HepG2 (cell line): ENCODE data around the gene ARHGAP10.

Source experiments
- GATA4 ChIP-seq: sonication (generic); IDR thresholded peaks from 2 replicates; pipeline ENCODE4 v1.6.1; 2016; ENCODE audit warnings: antibody characterized with exemption, low read depth, borderline replicate concordance
- GLI4 ChIP-seq: sonication (generic); formaldehyde crosslinking; IDR thresholded peaks from 2 replicates; pipeline ENCODE4 v1.5.1; 2020; ENCODE audit warnings: missing genetic modification reagents, mild to moderate bottlenecking, moderate library complexity, borderline replicate concordance
- MTF1 ChIP-seq: sonication (generic); formaldehyde crosslinking; IDR thresholded peaks from 2 replicates; pipeline ENCODE4 v1.5.0; 2020; ENCODE audit warnings: missing genetic modification reagents
- POGZ ChIP-seq: sonication (generic); formaldehyde crosslinking; IDR thresholded peaks from 2 replicates; pipeline ENCODE4 v1.4.0; 2020; ENCODE audit warnings: mild to moderate bottlenecking, missing genetic modification reagents
- POLR2A ChIP-seq, 2 experiments: IDR thresholded peaks; 2 replicates each; pipeline ENCODE4 v1.6.1; 2011; ENCODE audit warnings: low read depth in 2 of 2, low read length in 2 of 2, mild to moderate bottlenecking in 1 of 2, moderate library complexity in 1 of 2; ENCODE audit not compliant: insufficient read depth in 1 of 2
- SMAD1 ChIP-seq: sonication (generic); formaldehyde crosslinking; IDR thresholded peaks from 2 replicates; pipeline ENCODE4 v1.4.0; 2020; ENCODE audit warnings: missing genetic modification reagents, low read depth, mild to moderate bottlenecking, borderline replicate concordance
- SRF ChIP-seq: IDR thresholded peaks from 2 replicates; pipeline ENCODE4 v1.6.1; 2011; ENCODE audit warnings: mild to moderate bottlenecking, low read depth, low read length, moderate library complexity
- ZNF644 ChIP-seq: IDR thresholded peaks from 2 replicates; pipeline ENCODE4 v1.6.1; 2016; ENCODE audit warnings: low read depth
- TF ChIP-seq, protein P1 (sequence below): sonication (generic); formaldehyde crosslinking; IDR thresholded peaks from 2 replicates; pipeline ENCODE4 v1.5.0; 2020; ENCODE audit warnings: mild to moderate bottlenecking, missing genetic modification reagents, borderline replicate concordance
- TF ChIP-seq, protein P2 (sequence below): sonication (generic); formaldehyde crosslinking; IDR thresholded peaks from 2 replicates; pipeline ENCODE4 v1.5.0; 2020; ENCODE audit warnings: mild to moderate bottlenecking, missing genetic modification reagents, borderline replicate concordance
- TF ChIP-seq, protein P3 (sequence below): sonication (generic); formaldehyde crosslinking; IDR thresholded peaks from 2 replicates; pipeline ENCODE4 v1.5.0; 2020; ENCODE audit warnings: mild to moderate bottlenecking, missing genetic modification reagents, moderate library complexity
- TF ChIP-seq, protein P4 (sequence below): sonication (generic); formaldehyde crosslinking; IDR thresholded peaks from 2 replicates; pipeline ENCODE4 v1.8.1; 2022; ENCODE audit warnings: low read depth, mild to moderate bottlenecking, missing genetic modification reagents

DNA sequence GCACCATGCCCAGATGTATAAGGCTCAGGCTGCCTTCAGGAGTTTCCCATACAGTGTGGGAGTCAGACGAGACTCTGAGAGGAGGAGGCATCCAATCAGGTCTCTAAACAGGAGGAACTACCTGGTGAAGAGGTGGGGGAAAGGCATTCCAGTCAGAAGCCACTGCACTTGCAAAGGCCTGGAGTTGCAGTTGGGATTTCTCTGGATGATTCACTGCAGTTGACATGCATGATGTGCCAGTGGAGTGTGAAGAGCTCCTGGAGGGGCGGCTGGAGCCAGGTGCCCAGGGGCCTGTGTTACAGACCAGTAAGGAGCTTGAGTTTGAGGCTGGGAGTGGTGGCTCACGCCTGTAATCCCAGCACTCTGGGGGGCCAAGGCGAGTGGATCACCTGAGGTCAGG, 339.1 kb downstream of the ARHGAP10 start:
- TF ChIP-seq, protein P1, sequence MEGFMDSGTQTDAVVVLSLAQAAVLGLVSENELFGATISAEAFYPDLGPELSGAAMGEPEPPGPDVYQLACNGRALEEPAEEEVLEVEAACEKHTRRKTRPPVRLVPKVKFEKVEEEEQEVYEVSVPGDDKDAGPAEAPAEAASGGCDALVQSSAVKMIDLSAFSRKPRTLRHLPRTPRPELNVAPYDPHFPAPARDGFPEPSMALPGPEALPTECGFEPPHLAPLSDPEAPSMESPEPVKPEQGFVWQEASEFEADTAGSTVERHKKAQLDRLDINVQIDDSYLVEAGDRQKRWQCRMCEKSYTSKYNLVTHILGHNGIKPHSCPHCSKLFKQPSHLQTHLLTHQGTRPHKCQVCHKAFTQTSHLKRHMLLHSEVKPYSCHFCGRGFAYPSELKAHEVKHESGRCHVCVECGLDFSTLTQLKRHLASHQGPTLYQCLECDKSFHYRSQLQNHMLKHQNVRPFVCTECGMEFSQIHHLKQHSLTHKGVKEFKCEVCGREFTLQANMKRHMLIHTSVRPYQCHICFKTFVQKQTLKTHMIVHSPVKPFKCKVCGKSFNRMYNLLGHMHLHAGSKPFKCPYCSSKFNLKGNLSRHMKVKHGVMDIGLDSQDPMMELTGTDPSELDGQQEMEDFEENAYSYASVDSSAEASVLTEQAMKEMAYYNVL (CRISPR knock-in tag): no peak
- TF ChIP-seq GATA4 (no peak), ZNF644 (no peak), SMAD1 (CRISPR knock-in tag) (no peak), POLR2A (IDR thresholded peaks at IDR 0.05; ENCODE audit: insufficient read depth in 1 of 2, low read depth in 2 of 2, low read length in 2 of 2) (no peak), SRF (no peak), POGZ (CRISPR knock-in tag) (no peak), GLI4 (CRISPR knock-in tag) (no peak), MTF1 (CRISPR knock-in tag) (no peak)
- TF ChIP-seq, protein P2, sequence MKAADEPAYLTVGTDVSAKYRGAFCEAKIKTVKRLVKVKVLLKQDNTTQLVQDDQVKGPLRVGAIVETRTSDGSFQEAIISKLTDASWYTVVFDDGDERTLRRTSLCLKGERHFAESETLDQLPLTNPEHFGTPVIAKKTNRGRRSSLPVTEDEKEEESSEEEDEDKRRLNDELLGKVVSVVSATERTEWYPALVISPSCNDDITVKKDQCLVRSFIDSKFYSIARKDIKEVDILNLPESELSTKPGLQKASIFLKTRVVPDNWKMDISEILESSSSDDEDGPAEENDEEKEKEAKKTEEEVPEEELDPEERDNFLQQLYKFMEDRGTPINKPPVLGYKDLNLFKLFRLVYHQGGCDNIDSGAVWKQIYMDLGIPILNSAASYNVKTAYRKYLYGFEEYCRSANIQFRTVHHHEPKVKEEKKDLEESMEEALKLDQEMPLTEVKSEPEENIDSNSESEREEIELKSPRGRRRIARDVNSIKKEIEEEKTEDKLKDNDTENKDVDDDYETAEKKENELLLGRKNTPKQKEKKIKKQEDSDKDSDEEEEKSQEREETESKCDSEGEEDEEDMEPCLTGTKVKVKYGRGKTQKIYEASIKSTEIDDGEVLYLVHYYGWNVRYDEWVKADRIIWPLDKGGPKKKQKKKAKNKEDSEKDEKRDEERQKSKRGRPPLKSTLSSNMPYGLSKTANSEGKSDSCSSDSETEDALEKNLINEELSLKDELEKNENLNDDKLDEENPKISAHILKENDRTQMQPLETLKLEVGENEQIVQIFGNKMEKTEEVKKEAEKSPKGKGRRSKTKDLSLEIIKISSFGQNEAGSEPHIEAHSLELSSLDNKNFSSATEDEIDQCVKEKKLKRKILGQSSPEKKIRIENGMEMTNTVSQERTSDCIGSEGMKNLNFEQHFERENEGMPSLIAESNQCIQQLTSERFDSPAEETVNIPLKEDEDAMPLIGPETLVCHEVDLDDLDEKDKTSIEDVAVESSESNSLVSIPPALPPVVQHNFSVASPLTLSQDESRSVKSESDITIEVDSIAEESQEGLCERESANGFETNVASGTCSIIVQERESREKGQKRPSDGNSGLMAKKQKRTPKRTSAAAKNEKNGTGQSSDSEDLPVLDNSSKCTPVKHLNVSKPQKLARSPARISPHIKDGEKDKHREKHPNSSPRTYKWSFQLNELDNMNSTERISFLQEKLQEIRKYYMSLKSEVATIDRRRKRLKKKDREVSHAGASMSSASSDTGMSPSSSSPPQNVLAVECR (CRISPR knock-in tag): no peak
- TF ChIP-seq, protein P3, sequence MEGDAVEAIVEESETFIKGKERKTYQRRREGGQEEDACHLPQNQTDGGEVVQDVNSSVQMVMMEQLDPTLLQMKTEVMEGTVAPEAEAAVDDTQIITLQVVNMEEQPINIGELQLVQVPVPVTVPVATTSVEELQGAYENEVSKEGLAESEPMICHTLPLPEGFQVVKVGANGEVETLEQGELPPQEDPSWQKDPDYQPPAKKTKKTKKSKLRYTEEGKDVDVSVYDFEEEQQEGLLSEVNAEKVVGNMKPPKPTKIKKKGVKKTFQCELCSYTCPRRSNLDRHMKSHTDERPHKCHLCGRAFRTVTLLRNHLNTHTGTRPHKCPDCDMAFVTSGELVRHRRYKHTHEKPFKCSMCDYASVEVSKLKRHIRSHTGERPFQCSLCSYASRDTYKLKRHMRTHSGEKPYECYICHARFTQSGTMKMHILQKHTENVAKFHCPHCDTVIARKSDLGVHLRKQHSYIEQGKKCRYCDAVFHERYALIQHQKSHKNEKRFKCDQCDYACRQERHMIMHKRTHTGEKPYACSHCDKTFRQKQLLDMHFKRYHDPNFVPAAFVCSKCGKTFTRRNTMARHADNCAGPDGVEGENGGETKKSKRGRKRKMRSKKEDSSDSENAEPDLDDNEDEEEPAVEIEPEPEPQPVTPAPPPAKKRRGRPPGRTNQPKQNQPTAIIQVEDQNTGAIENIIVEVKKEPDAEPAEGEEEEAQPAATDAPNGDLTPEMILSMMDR (CRISPR knock-in tag): no peak
- TF ChIP-seq, protein P4, sequence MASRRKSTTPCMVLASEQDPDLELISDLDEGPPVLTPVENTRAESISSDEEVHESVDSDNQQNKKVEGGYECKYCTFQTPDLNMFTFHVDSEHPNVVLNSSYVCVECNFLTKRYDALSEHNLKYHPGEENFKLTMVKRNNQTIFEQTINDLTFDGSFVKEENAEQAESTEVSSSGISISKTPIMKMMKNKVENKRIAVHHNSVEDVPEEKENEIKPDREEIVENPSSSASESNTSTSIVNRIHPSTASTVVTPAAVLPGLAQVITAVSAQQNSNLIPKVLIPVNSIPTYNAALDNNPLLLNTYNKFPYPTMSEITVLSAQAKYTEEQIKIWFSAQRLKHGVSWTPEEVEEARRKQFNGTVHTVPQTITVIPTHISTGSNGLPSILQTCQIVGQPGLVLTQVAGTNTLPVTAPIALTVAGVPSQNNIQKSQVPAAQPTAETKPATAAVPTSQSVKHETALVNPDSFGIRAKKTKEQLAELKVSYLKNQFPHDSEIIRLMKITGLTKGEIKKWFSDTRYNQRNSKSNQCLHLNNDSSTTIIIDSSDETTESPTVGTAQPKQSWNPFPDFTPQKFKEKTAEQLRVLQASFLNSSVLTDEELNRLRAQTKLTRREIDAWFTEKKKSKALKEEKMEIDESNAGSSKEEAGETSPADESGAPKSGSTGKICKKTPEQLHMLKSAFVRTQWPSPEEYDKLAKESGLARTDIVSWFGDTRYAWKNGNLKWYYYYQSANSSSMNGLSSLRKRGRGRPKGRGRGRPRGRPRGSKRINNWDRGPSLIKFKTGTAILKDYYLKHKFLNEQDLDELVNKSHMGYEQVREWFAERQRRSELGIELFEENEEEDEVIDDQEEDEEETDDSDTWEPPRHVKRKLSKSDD: no peak
